Epithelial cell of prostate (primary cell): ENCODE measurements around the gene EIF2B5.
A peak's percentile ranks its signal among the peaks of the same experiment; 100 is the strongest.
"Not testable (repeated sequence)": the region's sequence is repeated elsewhere in the genome, so short reads cannot be mapped to it uniquely, and the experiment has no call there.

Source experiments
- DNase-seq: peaks from one replicate; pipeline ENCODE4 v3.0.0-alpha.2; 2011; ENCODE audit warnings: low read depth, low spot score
- H3K27ac ChIP-seq: fragments of 450-650 bp; 2 replicates; pipeline ENCODE4 v1.5.1; 2017; ENCODE audit warnings: mild to moderate bottlenecking

Gene EIF2B5

GRCh38 chr3:184135149-184135910 is at the start of gene EIF2B5:
Gene EIF2B5, plus strand, starts transcription at chr3:184135358. Its CDS starts 28 bp downstream, at chr3:184135386.
- H3K27ac ChIP-seq = peak within 1 kb of the TSS; percentile 70
- peak; percentile 46 for DNase-seq

- peak overlapping the region; percentile 64 for H3K27ac ChIP-seq
- peak; percentile 92 for DNase-seq
Observed at GRCh38 chr3:184085389-184085852, 49.7 kb upstream of the EIF2B5 start.

GRCh38 chr3:184092199-184092598 is 43.0 kb upstream of the EIF2B5 start:
- no peak for DNase-seq
- H3K27ac ChIP-seq = no peak overlapping the region

- H3K27ac ChIP-seq = no peak within 1 kb of the TSS
- no peak for DNase-seq
Observed at GRCh38 chr3:184096811-184097383, 38.3 kb upstream of the EIF2B5 start, which contains the start of gene HTR3E. Gene HTR3E, plus strand, starts transcription at chr3:184097064. Its CDS starts 466 bp downstream, at chr3:184097530.

- DNase-seq = no peak
Observed at GRCh38 chr3:184097556-184097955, 37.6 kb upstream of the EIF2B5 start.

GRCh38 chr3:184099806-184100686 is 35.1 kb upstream of the EIF2B5 start:
- no peak for DNase-seq
- no peak overlapping the region for H3K27ac ChIP-seq

More at GRCh38 chr3:184097556-184097955, 37.6 kb upstream of the EIF2B5 start:
- no peak overlapping the region for H3K27ac ChIP-seq

- DNase-seq = no peak
- no peak overlapping the region for H3K27ac ChIP-seq
Observed at GRCh38 chr3:184110316-184110725, 24.8 kb upstream of the EIF2B5 start.

GRCh38 chr3:184116017-184116416 is 19.1 kb upstream of the EIF2B5 start:
- no peak for DNase-seq
- no peak overlapping the region for H3K27ac ChIP-seq

GRCh38 chr3:184117636-184118035 is 17.5 kb upstream of the EIF2B5 start:
- no peak overlapping the region for H3K27ac ChIP-seq
- DNase-seq = no peak

GRCh38 chr3:184121031-184121430 is 14.1 kb upstream of the EIF2B5 start:
- DNase-seq, H3K27ac ChIP-seq: not testable (repeated sequence)

GRCh38 chr3:184126006-184126405 is 9.2 kb upstream of the EIF2B5 start:
- DNase-seq = no peak
- no peak overlapping the region for H3K27ac ChIP-seq

- H3K27ac ChIP-seq = no peak overlapping the region
- no peak for DNase-seq
Observed at GRCh38 chr3:184129012-184129411, 6.1 kb upstream of the EIF2B5 start.

- H3K27ac ChIP-seq = no peak overlapping the region
- DNase-seq = no peak
Observed at GRCh38 chr3:184132945-184133344, 2.2 kb upstream of the EIF2B5 start.

- peak; percentile 73 for DNase-seq
- H3K27ac ChIP-seq = peak overlapping the region; percentile 70
Observed at GRCh38 chr3:184133840-184134745, 1.1 kb upstream of the EIF2B5 start.

- peak overlapping the region; percentile 70 for H3K27ac ChIP-seq
- DNase-seq = no peak
Observed at GRCh38 chr3:184134746-184135148, 411 bp upstream of the EIF2B5 start.

- DNase-seq = no peak
Observed at GRCh38 chr3:184135911-184136260, 728 bp downstream of the EIF2B5 start.

GRCh38 chr3:184140436-184140835 is 5.3 kb downstream of the EIF2B5 start:
- H3K27ac ChIP-seq = no peak overlapping the region
- no peak for DNase-seq

More at GRCh38 chr3:184135911-184136260, 728 bp downstream of the EIF2B5 start:
- H3K27ac ChIP-seq = peak overlapping the region; percentile 70

- no peak overlapping the region for H3K27ac ChIP-seq
Observed at GRCh38 chr3:184142199-184142598, 7.0 kb downstream of the EIF2B5 start.

GRCh38 chr3:184143327-184143726 is 8.2 kb downstream of the EIF2B5 start:
- no peak for DNase-seq

More at GRCh38 chr3:184142199-184142598, 7.0 kb downstream of the EIF2B5 start:
- DNase-seq = no peak

More at GRCh38 chr3:184143327-184143726, 8.2 kb downstream of the EIF2B5 start:
- no peak overlapping the region for H3K27ac ChIP-seq
